Measurements from ENCODE around the gene TFEB. TPM values are rescaled to one million over a fixed set of nuclear protein-coding genes. Genes with fewer than 3 reads are reported as not detected.
A peak's percentile ranks its signal among the peaks of the same experiment; 100 is the strongest.

Gene TFEB
- total and polyA plus RNA-seq, 2 of the 8 experiments (the other 6 are each of a cell fraction or from before 2014, with no cell fraction given): 2.3 to 6.7 TPM

DNA sequence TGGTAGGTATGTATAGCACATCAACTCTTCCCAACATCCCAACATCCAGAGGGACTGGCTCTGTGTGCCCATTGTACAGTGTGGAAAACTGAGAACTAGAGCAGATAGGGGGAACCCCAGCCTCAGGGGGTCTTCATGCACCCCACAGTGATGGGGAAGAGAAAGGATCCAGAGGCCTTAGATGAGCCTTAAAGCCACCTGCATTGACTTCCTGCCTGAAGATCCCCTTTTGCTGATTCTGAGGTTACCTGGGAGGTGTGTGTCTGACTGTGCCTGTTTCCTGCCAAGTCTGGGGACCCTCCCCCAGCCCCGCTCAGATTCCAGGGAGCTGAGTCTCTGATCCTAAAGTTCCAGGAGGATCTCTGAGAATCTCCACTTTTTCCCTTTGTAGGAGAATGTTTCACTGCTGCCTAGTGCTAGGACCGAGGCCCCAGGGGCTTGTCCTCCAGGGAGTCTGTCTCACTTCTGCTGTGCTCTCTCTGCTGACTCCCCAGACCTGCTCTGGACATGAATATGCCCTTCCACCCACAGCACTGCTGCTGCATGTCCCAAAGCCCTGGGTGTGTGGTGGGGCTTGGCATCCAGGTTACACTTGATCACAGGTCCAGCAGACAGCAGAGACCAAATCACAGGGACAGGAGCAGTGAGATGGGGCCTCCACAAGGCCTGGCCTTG lies 24.6 kb upstream of the TFEB start:
- FAIRE-seq: no peak
- H3K79me1 ChIP-seq (ENCODE audit: low read depth, low read length): no peaks in the 10 kb centered on the region
- CTCF ChIA-PET (ENCODE audit: partially characterized antibody): interaction anchor here (1.5 to 2.3 kb wide), 2 partner anchors 14 to 16 kb away, joined by 3 to 12 read pairs; no protein-coding TSS in a partner anchor

More for the DNA sequence above, 24.6 kb upstream of the TFEB start:
- Histone ChIP-seq H4K91ac (replicated peaks; ENCODE audit: insufficient read length, low read length) (no peak overlapping the region), H3K4me2 (ENCODE audit: insufficient read depth in 1 of 2, low read depth in 2 of 2, low read length in 2 of 2) (no peak overlapping the region), H2BK12ac (ENCODE audit: low read depth, low read length) (no peak overlapping the region), H2AK5ac (ENCODE audit: low read depth, low read length) (no peak overlapping the region), H3K36me3 (ENCODE audit: control insufficient read depth in 2 of 4, insufficient read depth in 4 of 4, low read length in 3 of 4) (no peaks in the 10 kb centered on the region), H2BK5ac (ENCODE audit: low read depth, low read length) (no peak overlapping the region), H3K79me2 (ENCODE audit: control insufficient read depth in 1 of 2, insufficient read depth in 2 of 2, low read length in 2 of 2) (no peaks in the 10 kb centered on the region), H3K23me2 (ENCODE audit: low read depth, low read length) (no peaks in the 10 kb centered on the region), H3K27ac (ENCODE audit: low read depth, low read length) (no peak overlapping the region), H2AFZ (ENCODE audit: low read length) (no peak overlapping the region), H3K14ac (ENCODE audit: insufficient read length) (no peak overlapping the region), H2BK20ac (ENCODE audit: low read length) (no peak overlapping the region), H3K9ac (replicated peaks in 1 of 4; ENCODE audit: extremely low read depth in 1 of 4, low read depth in 3 of 4, low read length in 3 of 4) (no peak overlapping the region), H4K5ac (ENCODE audit: insufficient read length, low read depth, low read length) (no peak overlapping the region), H3K9me3 (ENCODE audit: insufficient read depth in 2 of 2, low read depth in 1 of 2, low read length in 1 of 2) (no peaks in the 10 kb centered on the region), H3K23ac (ENCODE audit: insufficient read length) (no peak overlapping the region), H2BK120ac (replicated peaks; ENCODE audit: low read depth, low read length) (no peak overlapping the region), H3K4ac (replicated peaks; ENCODE audit: insufficient read length, low read depth, low read length) (no peak overlapping the region), H3K4me1 (replicated peaks in 1 of 4; ENCODE audit: control insufficient read depth in 3 of 4, insufficient read depth in 4 of 4, low read length in 3 of 4) (peaks cover 0 to 3% (median 0%) of the 10 kb centered on the region in 4 experiments; a peak in 2 of 7 replicates), H3K18ac (ENCODE audit: extremely low read depth, low read length) (no peak overlapping the region), H3K56ac (replicated peaks; ENCODE audit: insufficient read length, low read depth, low read length) (no peak overlapping the region), H3K4me3 (ENCODE audit: extremely low read depth in 1 of 4, insufficient read depth in 2 of 4, low read depth in 3 of 4, low read length in 4 of 4) (no peak overlapping the region), H4K8ac (ENCODE audit: extremely low read depth, insufficient read depth, low read length) (no peak overlapping the region; the same call in 1 of the 2 replicates), H2BK15ac (ENCODE audit: low read length) (no peak overlapping the region), H4K20me1 (replicated peaks in 1 of 2; ENCODE audit: control insufficient read depth in 1 of 2, insufficient read depth in 2 of 2, low read length in 2 of 2) (no peaks in the 10 kb centered on the region), H3K27me3 (replicated peaks in 1 of 4; ENCODE audit: control insufficient read depth in 3 of 4, extremely low read depth in 1 of 4, insufficient read depth in 3 of 4, low read length in 3 of 4) (no peaks in the 10 kb centered on the region; a peak in 1 of 7 replicates)
- no peak for TF ChIP-seq SIN3A (conservative IDR thresholded peaks at IDR 0.05 in 1 of 2, IDR thresholded peaks at IDR 0.05 in 1 of 2; ENCODE audit: low read depth in 1 of 2, low read length in 2 of 2)
- TF ChIP-seq HDAC2 (IDR thresholded peaks at IDR 0.05; ENCODE audit: borderline replicate concordance in 1 of 2, low read depth in 2 of 2, low read length in 2 of 2): 0 out of 4 replicates have a peak, but pooled peaks of 1 of the 2 experiments have one; percentile 37
- DNase-seq (ENCODE audit: low read depth in 1 of 2, low spot score in 2 of 2): no peak
- POLR2A ChIA-PET (ENCODE audit: partially characterized antibody): no interaction called here
- 91% methylated on average over 2 of the region's 2 CpGs; no CpG with 5 or more reads in 1 of the 2 experiments for WGBS, 2 experiments (ENCODE audit: extremely low coverage in 1 of 2, insufficient coverage in 1 of 2, insufficient read length in 1 of 2, insufficient replicate concordance in 2 of 2, low coverage in 1 of 2, low lambda C conversion rate in 2 of 2, missing lambda C conversion rate in 1 of 2)
